Pericardium fibroblast (primary cell): ENCODE data around the gene SAA2. TPM values are rescaled to one million over a fixed set of nuclear protein-coding genes. Genes with fewer than 3 reads are reported as not detected.

ENCODE experiments used
- total RNA-seq: library from RNA; depleted of rRNA; stranded (reverse); fragments of >200 nt; gene quantifications from 2 replicates; pipeline ENCODE4 v1.2.3, GENCODE V29; 2015

The SAA2 gene
- 0.47 TPM in 1 of 2 replicates, not detected in the other for total RNA-seq

GRCh38 chr11:18248561-18248960, at the start of gene SAA2:
TSS of gene SAA2 (minus strand) at chr11:18248668. CDS start at chr11:18248011, 657 bp downstream.

DNA sequence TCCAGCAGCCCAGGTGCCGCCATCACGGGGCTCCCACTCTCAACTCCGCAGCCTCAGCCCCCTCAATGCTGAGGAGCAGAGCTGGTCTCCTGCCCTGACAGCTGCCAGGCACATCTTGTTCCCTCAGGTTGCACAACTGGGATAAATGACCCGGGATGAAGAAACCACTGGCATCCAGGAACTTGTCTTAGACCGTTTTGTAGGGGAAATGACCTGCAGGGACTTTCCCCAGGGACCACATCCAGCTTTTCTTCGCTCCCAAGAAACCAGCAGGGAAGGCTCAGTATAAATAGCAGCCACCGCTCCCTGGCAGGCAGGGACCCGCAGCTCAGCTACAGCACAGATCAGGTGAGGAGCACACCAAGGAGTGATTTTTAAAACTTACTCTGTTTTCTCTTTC, 17.5 kb upstream of the SAA2 start, which contains the start of gene SAA1:
Gene SAA1, plus strand, starts transcription at position 316 of the 400 bp plus-strand sequence. CDS start 624 bp downstream, outside the sequence.

DNA sequence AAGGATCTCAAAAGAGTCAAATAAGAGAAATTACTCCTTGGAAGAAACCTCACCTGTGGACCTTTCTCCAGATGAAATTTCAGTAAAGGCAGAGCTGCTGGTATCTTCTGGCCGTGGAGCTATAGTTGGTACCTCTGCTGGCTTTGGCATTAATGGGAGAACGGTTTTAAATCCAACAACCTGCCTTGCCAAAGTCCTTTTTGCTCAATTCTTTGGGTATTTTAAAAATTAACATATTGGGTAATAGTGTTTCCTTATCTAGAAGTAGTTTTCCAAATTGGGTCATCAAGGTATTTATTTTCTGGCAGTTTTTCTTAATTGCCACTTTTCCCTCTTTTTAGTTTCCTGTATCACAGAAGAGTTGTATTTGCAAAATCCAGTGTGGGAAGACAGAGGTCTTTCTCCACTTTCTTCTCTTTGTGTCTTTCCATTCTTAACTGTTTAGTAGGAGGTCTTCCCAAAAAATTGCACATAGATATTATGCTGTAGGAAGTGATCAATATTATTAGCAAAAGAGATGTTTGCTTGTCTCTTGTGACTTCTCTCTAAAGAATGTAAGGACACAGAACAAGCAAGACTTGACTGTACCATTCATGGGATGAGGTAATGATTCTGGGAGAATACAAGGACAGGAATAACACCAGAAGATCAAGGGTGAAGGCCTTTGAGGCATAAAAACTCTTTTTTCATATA, 11.7 kb downstream of the SAA2 start, which contains the start of gene SAA4:
Gene SAA4, minus strand, starts transcription at position 139 of the 693 bp plus-strand sequence. CDS start 876 bp downstream, outside the sequence.

Other genes with a start within 250 kb of the SAA2 start
- 13.0 and 15.4 TPM in 2 replicates for gene SERGEF, start 235.6 kb downstream of the SAA2 start, total RNA-seq
- 0.23 TPM in 1 of 2 replicates, not detected in the other for gene TPH1, start 202.4 kb downstream of the SAA2 start, total RNA-seq
- gene SAAL1, start 142.6 kb downstream of the SAA2 start, total RNA-seq = 11.8 and 12.2 TPM in 2 replicates
- gene MRGPRX3, start 116.1 kb downstream of the SAA2 start, total RNA-seq = not detected in 2 replicates
- gene MRGPRX4, start 75.8 kb downstream of the SAA2 start, total RNA-seq = not detected in 2 replicates
- gene SAA4, start 11.9 kb downstream of the SAA2 start, total RNA-seq = not detected in 2 replicates
- gene SAA1, start 17.6 kb upstream of the SAA2 start, total RNA-seq = 0.34 and 15.5 TPM in 2 replicates
- 11.3 and 33.0 TPM in 2 replicates for gene HPS5, start 73.5 kb upstream of the SAA2 start, total RNA-seq
- 41.9 and 55.7 TPM in 2 replicates for gene GTF2H1, start 73.9 kb upstream of the SAA2 start, total RNA-seq
- gene LDHA, start 145.9 kb upstream of the SAA2 start, total RNA-seq = 682 and 1,371 TPM in 2 replicates
- not detected in 2 replicates for gene LDHC, start 163.7 kb upstream of the SAA2 start, total RNA-seq
- gene LDHAL6A, start 207.2 kb upstream of the SAA2 start, total RNA-seq = not detected in 2 replicates